KOPT-K1 (cell line): ENCODE measurements around the gene NAPA.

Experiments
- H3K27ac ChIP-seq: fragments of 200-600 bp; sonication (generic); 2 replicates; pipeline ENCODE4 v1.5.1; 2016; ENCODE audit warnings: antibody characterized with exemption, mild to moderate bottlenecking, low read depth, low read length; ENCODE audit not compliant: poor library complexity, severe bottlenecking
- H3K36me3 ChIP-seq: fragments of 200-600 bp; sonication (generic); 2 replicates; pipeline ENCODE4 v1.5.1; 2017; ENCODE audit warnings: antibody characterized with exemption, mild to moderate bottlenecking, low read length, moderate library complexity; ENCODE audit not compliant: insufficient read depth
- H3K9me3 ChIP-seq: fragments of 200-600 bp; sonication (generic); 2 replicates; pipeline ENCODE4 v1.5.1; 2017; ENCODE audit warnings: antibody characterized with exemption, low read length, mild to moderate bottlenecking; ENCODE audit not compliant: insufficient read depth, poor library complexity, severe bottlenecking

The NAPA gene

GRCh38 chr19:47511681-47512080 lies 3.2 kb downstream of the NAPA start:
- Histone ChIP-seq H3K9me3 (no peaks in the 10 kb centered on the region), H3K36me3 (peaks cover 9% of the 10 kb centered on the region; the same call in 1 of the 2 replicates), H3K27ac (no peak overlapping the region)

- H3K9me3 ChIP-seq: no peaks in the 10 kb centered on the region
- H3K36me3 ChIP-seq: peaks cover 15% of the 10 kb centered on the region; the same call in 1 of the 2 replicates
- no peak overlapping the region for H3K27ac ChIP-seq
These were observed 3.7 kb downstream of the NAPA start for GRCh38 chr19:47511128-47511517.

GRCh38 chr19:47510516-47511127 lies 4.2 kb downstream of the NAPA start:
- no peak overlapping the region for H3K27ac ChIP-seq
- H3K9me3 ChIP-seq: no peaks in the 10 kb centered on the region
- H3K36me3 ChIP-seq: peaks cover 16% of the 10 kb centered on the region; the same call in 1 of the 2 replicates

GRCh38 chr19:47509973-47510372 lies 4.9 kb downstream of the NAPA start:
- Histone ChIP-seq H3K36me3 (peaks cover 23% of the 10 kb centered on the region; the same call in 1 of the 2 replicates), H3K9me3 (no peaks in the 10 kb centered on the region), H3K27ac (no peak overlapping the region)

GRCh38 chr19:47509170-47509847 lies 5.6 kb downstream of the NAPA start:
- Histone ChIP-seq H3K9me3 (no peaks in the 10 kb centered on the region), H3K27ac (no peak overlapping the region), H3K36me3 (peaks cover 29% of the 10 kb centered on the region)

- H3K36me3 ChIP-seq: peaks cover 35% of the 10 kb centered on the region
- H3K9me3 ChIP-seq: no peaks in the 10 kb centered on the region
- no peak overlapping the region for H3K27ac ChIP-seq
These were observed 6.1 kb downstream of the NAPA start for GRCh38 chr19:47508721-47509120.

GRCh38 chr19:47507924-47508553 lies 6.8 kb downstream of the NAPA start:
- peaks cover 42% of the 10 kb centered on the region for H3K36me3 ChIP-seq
- no peak overlapping the region for H3K27ac ChIP-seq
- no peaks in the 10 kb centered on the region for H3K9me3 ChIP-seq

- Histone ChIP-seq H3K27ac (no peak overlapping the region), H3K9me3 (no peaks in the 10 kb centered on the region), H3K36me3 (peaks cover 51% of the 10 kb centered on the region)
These were observed 7.9 kb downstream of the NAPA start for GRCh38 chr19:47507012-47507411.

- Histone ChIP-seq H3K9me3 (no peaks in the 10 kb centered on the region), H3K36me3 (peaks cover 56% of the 10 kb centered on the region), H3K27ac (no peak overlapping the region)
These were observed 8.4 kb downstream of the NAPA start for GRCh38 chr19:47506459-47506858.

- H3K27ac ChIP-seq: no peak overlapping the region
- H3K36me3 ChIP-seq: peaks cover 59% of the 10 kb centered on the region
- H3K9me3 ChIP-seq: no peaks in the 10 kb centered on the region
These were observed 9.4 kb downstream of the NAPA start for GRCh38 chr19:47505506-47505905.

GRCh38 chr19:47503826-47504150 lies 11.1 kb downstream of the NAPA start:
- Histone ChIP-seq H3K9me3 (no peaks in the 10 kb centered on the region), H3K27ac (no peak overlapping the region), H3K36me3 (peaks cover 75% of the 10 kb centered on the region)

- H3K36me3 ChIP-seq: peaks cover 80% of the 10 kb centered on the region
- H3K27ac ChIP-seq: no peak overlapping the region
- no peaks in the 10 kb centered on the region for H3K9me3 ChIP-seq
These were observed 11.6 kb downstream of the NAPA start for GRCh38 chr19:47503130-47503825.

- H3K27ac ChIP-seq: no peak overlapping the region
- peaks cover 94% of the 10 kb centered on the region for H3K36me3 ChIP-seq
- H3K9me3 ChIP-seq: no peaks in the 10 kb centered on the region
These were observed 14.7 kb downstream of the NAPA start for GRCh38 chr19:47499863-47500830.

GRCh38 chr19:47499371-47499770 lies 15.5 kb downstream of the NAPA start:
- H3K27ac ChIP-seq: no peak overlapping the region
- H3K36me3 ChIP-seq: peaks cover 92% of the 10 kb centered on the region
- no peaks in the 10 kb centered on the region for H3K9me3 ChIP-seq
